Measurements from ENCODE around the gene CPPED1.

CPPED1 gene

DNA sequence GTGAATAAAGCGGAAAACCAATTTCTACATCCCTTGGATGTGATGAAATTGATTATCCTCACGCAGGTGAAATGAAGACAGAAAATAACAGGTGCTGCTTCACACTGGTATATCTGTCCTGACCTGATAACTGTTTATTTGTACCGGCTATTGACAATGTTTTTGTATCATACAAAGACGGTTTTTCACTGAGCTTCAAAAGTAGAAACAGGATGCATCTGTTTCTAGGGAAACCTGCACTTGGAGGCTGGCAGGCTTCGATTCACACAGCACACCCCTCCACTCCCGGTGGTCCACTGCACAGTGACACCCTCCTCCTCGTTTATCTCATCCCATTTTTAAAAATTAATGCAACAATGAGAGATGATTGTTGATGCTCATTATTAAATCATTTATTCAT lies 104.5 kb downstream of the CPPED1 start:
- Histone ChIP-seq H3K4me2 (ENCODE audit: low read length) (no peak overlapping the region), H3K9me3 (replicated peaks; ENCODE audit: low read length) (no peaks in the 10 kb centered on the region), H3K27me3 (ENCODE audit: control insufficient read depth, insufficient read depth, low read length) (no peaks in the 10 kb centered on the region), H3K36me3 (ENCODE audit: insufficient read depth, low read length) (peaks cover 14% of the 10 kb centered on the region), H3K9ac (ENCODE audit: low read depth, low read length) (no peak overlapping the region), H3K4me1 (ENCODE audit: control insufficient read depth, insufficient read depth, low read length) (peaks cover 11% of the 10 kb centered on the region), H3K4me3 (ENCODE audit: low read length) (no peak overlapping the region)

DNA sequence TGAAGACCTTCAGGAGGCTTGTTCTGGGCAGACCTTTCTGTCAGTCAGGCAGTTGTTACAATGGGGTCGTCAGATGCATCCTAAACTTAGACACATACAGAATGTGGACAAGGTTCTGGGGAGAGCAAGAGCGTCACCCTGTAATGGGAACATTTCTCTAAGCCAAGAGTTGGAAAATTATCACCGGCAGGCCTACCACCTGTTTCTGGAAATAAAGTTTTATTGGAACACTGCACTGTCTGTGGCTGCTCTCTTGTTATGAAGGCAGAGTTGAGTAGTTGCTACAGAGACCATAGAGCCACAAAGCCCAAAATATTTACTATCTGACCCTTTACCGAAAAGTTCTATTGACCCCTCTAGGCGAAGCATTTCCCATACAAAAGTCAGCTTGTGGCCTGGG lies 106.2 kb downstream of the CPPED1 start:
- Histone ChIP-seq H3K36me3 (ENCODE audit: insufficient read depth, low read length) (peaks cover 19% of the 10 kb centered on the region), H3K9ac (ENCODE audit: low read depth, low read length) (no peak overlapping the region), H3K4me2 (ENCODE audit: low read length) (no peak overlapping the region), H3K27me3 (ENCODE audit: control insufficient read depth, insufficient read depth, low read length) (no peaks in the 10 kb centered on the region), H3K9me3 (replicated peaks; ENCODE audit: low read length) (no peaks in the 10 kb centered on the region), H3K4me3 (ENCODE audit: low read length) (no peak overlapping the region), H3K4me1 (ENCODE audit: control insufficient read depth, insufficient read depth, low read length) (peaks cover 8% of the 10 kb centered on the region)

DNA sequence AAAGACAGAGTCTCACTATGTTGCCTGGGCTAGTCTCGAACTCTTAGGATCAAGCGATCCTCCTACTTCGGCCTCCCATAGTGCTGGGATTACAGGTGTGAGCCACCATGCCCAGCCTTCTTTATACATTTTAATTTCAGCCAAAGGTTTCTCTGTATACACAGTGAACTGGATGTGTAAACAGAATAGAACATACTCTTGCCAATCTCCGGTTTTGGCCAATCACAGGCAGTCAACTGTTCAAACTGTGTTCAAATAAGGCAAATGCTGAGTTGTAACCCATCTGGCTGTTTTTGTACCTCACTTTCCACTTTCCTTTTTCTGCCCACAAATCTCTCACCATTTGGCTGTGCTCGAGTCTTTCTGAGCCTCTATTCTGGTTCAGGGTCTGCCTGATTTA lies 108.2 kb downstream of the CPPED1 start:
- Histone ChIP-seq H3K27me3 (ENCODE audit: control insufficient read depth, insufficient read depth, low read length) (no peaks in the 10 kb centered on the region), H3K4me1 (ENCODE audit: control insufficient read depth, insufficient read depth, low read length) (peaks cover 8% of the 10 kb centered on the region), H3K9me3 (replicated peaks; ENCODE audit: low read length) (no peaks in the 10 kb centered on the region)

GRCh38 chr16:12690024-12690423 lies 113.7 kb downstream of the CPPED1 start:
- Histone ChIP-seq H3K4me1 (ENCODE audit: control insufficient read depth, insufficient read depth, low read length) (no peaks in the 10 kb centered on the region), H3K9ac (ENCODE audit: low read depth, low read length) (no peak overlapping the region), H3K27me3 (ENCODE audit: control insufficient read depth, insufficient read depth, low read length) (no peaks in the 10 kb centered on the region), H3K4me3 (ENCODE audit: low read length) (no peak overlapping the region), H3K36me3 (ENCODE audit: insufficient read depth, low read length) (peaks cover 14% of the 10 kb centered on the region), H3K9me3 (replicated peaks; ENCODE audit: low read length) (no peaks in the 10 kb centered on the region), H3K4me2 (ENCODE audit: low read length) (no peak overlapping the region)

More for the DNA sequence above, 108.2 kb downstream of the CPPED1 start:
- Histone ChIP-seq H3K9ac (ENCODE audit: low read depth, low read length) (no peak overlapping the region), H3K4me2 (ENCODE audit: low read length) (no peak overlapping the region), H3K4me3 (ENCODE audit: low read length) (no peak overlapping the region), H3K36me3 (ENCODE audit: insufficient read depth, low read length) (peaks cover 18% of the 10 kb centered on the region)

- Histone ChIP-seq H3K4me2 (ENCODE audit: low read length) (no peak overlapping the region), H3K9me3 (replicated peaks; ENCODE audit: low read length) (no peaks in the 10 kb centered on the region), H3K4me1 (ENCODE audit: control insufficient read depth, insufficient read depth, low read length) (no peaks in the 10 kb centered on the region), H3K9ac (ENCODE audit: low read depth, low read length) (no peak overlapping the region), H3K36me3 (ENCODE audit: insufficient read depth, low read length) (peaks cover 14% of the 10 kb centered on the region), H3K27me3 (ENCODE audit: control insufficient read depth, insufficient read depth, low read length) (no peaks in the 10 kb centered on the region), H3K4me3 (ENCODE audit: low read length) (no peak overlapping the region)
Measured at GRCh38 chr16:12688951-12689850, 114.5 kb downstream of the CPPED1 start.

GRCh38 chr16:12685806-12686205 lies 117.9 kb downstream of the CPPED1 start:
- peaks cover 3% of the 10 kb centered on the region for H3K36me3 ChIP-seq (ENCODE audit: insufficient read depth, low read length)
- H3K27me3 ChIP-seq (ENCODE audit: control insufficient read depth, insufficient read depth, low read length) = no peaks in the 10 kb centered on the region
- no peak overlapping the region for H3K9ac ChIP-seq (ENCODE audit: low read depth, low read length)
- no peak overlapping the region for H3K4me2 ChIP-seq (ENCODE audit: low read length)
- no peaks in the 10 kb centered on the region for H3K9me3 ChIP-seq (replicated peaks; ENCODE audit: low read length)
- H3K4me1 ChIP-seq (ENCODE audit: control insufficient read depth, insufficient read depth, low read length) = no peaks in the 10 kb centered on the region
- H3K4me3 ChIP-seq (ENCODE audit: low read length) = no peak overlapping the region

DNA sequence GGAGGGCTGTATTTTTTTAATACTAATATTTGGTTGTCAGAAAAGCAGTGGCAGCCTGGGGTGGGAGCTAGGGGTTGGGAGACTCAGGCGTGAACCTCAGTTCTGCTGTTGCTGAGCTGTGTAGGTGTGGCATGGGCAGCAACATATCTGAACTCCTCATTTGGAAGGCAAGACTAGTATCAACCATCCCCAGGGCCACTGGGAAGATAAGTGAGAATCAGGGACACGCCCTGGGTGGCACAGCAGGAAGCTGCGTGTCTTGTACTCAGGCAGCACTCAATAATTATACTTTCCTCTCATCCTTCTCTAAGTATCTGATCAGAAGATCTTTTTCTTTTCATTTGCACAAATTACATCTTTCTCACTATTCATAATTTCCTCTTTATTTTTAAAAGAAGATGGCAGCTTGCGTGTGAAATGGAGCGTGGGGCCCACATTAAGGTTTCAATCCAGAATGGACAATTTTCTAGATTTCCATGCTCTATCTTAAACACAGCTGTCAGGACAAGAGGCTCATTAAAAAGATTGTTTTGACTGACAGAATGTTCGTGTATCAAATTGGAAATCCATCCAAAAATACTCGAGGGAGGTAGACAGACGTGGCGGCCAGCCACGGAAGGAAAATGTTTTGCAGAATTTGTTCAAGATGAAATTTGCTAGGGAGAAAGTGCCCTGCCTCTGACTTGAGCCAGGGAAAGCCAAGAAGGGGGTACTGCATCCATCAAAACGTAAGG lies 121.1 kb downstream of the CPPED1 start:
- peaks cover 5% of the 10 kb centered on the region for H3K4me1 ChIP-seq (ENCODE audit: control insufficient read depth, insufficient read depth, low read length)
- no peak overlapping the region for H3K4me3 ChIP-seq (ENCODE audit: low read length)
- H3K36me3 ChIP-seq (ENCODE audit: insufficient read depth, low read length) = no peaks in the 10 kb centered on the region
- H3K27me3 ChIP-seq (ENCODE audit: control insufficient read depth, insufficient read depth, low read length) = no peaks in the 10 kb centered on the region
- no peak overlapping the region for H3K9ac ChIP-seq (ENCODE audit: low read depth, low read length)
- H3K4me2 ChIP-seq (ENCODE audit: low read length) = no peak overlapping the region
- no peaks in the 10 kb centered on the region for H3K9me3 ChIP-seq (replicated peaks; ENCODE audit: low read length)

DNA sequence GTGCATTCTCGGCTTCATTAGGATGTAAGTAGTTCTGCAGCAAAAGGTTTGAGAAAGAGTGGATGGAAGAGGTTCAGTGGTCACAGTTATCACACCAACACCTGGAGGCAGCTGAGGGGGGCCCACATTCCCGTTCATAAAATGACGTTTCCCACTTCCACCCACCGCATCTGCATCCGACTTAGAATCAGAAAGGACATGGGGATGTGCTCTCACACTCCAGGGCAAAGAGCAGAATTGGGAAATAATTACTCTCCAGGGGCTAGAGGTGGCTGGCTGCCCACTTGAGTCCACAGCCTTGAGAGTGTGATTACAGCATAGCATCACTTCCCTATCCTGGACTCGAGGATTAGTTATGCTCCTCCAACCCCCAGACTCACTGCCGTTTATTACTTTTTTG lies 122.0 kb downstream of the CPPED1 start:
- peaks cover 5% of the 10 kb centered on the region for H3K4me1 ChIP-seq (ENCODE audit: control insufficient read depth, insufficient read depth, low read length)
- H3K27me3 ChIP-seq (ENCODE audit: control insufficient read depth, insufficient read depth, low read length) = no peaks in the 10 kb centered on the region
- H3K9ac ChIP-seq (ENCODE audit: low read depth, low read length) = no peak overlapping the region
- H3K4me3 ChIP-seq (ENCODE audit: low read length) = no peak overlapping the region
- H3K4me2 ChIP-seq (ENCODE audit: low read length) = no peak overlapping the region
- no peaks in the 10 kb centered on the region for H3K36me3 ChIP-seq (ENCODE audit: insufficient read depth, low read length)
- no peaks in the 10 kb centered on the region for H3K9me3 ChIP-seq (replicated peaks; ENCODE audit: low read length)

- no peaks in the 10 kb centered on the region for H3K9me3 ChIP-seq (replicated peaks; ENCODE audit: low read length)
- peaks cover 14% of the 10 kb centered on the region for H3K4me1 ChIP-seq (ENCODE audit: control insufficient read depth, insufficient read depth, low read length)
- H3K9ac ChIP-seq (ENCODE audit: low read depth, low read length) = no peak overlapping the region
- no peaks in the 10 kb centered on the region for H3K36me3 ChIP-seq (ENCODE audit: insufficient read depth, low read length)
- H3K27me3 ChIP-seq (ENCODE audit: control insufficient read depth, insufficient read depth, low read length) = no peaks in the 10 kb centered on the region
- no peak overlapping the region for H3K4me2 ChIP-seq (ENCODE audit: low read length)
- H3K4me3 ChIP-seq (ENCODE audit: low read length) = no peak overlapping the region
Measured at GRCh38 chr16:12680531-12680930, 123.2 kb downstream of the CPPED1 start.

DNA sequence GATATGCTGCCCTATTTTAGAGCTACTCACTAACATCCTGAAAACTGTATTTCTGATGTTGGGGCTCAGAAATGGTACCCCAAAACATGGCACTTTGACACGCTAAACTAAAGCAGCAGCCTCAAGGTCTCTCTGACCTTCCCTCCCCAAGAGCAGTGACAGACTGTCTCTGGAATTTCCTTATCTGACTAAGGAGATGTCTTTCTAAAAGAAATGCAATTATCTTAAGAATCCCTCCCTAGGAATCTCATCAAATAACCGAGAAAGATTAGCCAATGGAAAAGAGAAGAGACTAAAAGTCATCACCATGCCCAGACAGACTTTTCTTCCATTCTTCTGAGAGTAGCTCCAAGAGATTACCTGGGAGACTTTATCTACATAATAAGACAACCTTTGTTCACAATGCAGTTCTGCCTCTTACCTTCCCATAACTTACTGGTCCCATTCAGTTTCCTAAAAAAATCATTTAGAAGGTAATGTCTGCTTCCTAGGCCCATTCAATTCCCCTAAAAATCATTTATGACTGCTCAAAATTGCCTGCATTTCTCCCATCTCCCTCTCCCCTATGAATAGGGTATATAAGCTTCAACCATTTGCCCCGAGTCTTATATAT lies 123.9 kb downstream of the CPPED1 start:
- Histone ChIP-seq H3K36me3 (ENCODE audit: insufficient read depth, low read length) (no peaks in the 10 kb centered on the region), H3K9ac (ENCODE audit: low read depth, low read length) (no peak overlapping the region), H3K4me2 (ENCODE audit: low read length) (no peak overlapping the region), H3K9me3 (replicated peaks; ENCODE audit: low read length) (no peaks in the 10 kb centered on the region), H3K4me3 (ENCODE audit: low read length) (no peak overlapping the region), H3K4me1 (ENCODE audit: control insufficient read depth, insufficient read depth, low read length) (peaks cover 18% of the 10 kb centered on the region), H3K27me3 (ENCODE audit: control insufficient read depth, insufficient read depth, low read length) (no peaks in the 10 kb centered on the region)

GRCh38 chr16:12678983-12679382 lies 124.7 kb downstream of the CPPED1 start:
- Histone ChIP-seq H3K4me1 (ENCODE audit: control insufficient read depth, insufficient read depth, low read length) (peaks cover 26% of the 10 kb centered on the region), H3K9ac (ENCODE audit: low read depth, low read length) (no peak overlapping the region), H3K9me3 (replicated peaks; ENCODE audit: low read length) (no peaks in the 10 kb centered on the region), H3K4me3 (ENCODE audit: low read length) (no peak overlapping the region), H3K4me2 (ENCODE audit: low read length) (no peak overlapping the region), H3K36me3 (ENCODE audit: insufficient read depth, low read length) (no peaks in the 10 kb centered on the region), H3K27me3 (ENCODE audit: control insufficient read depth, insufficient read depth, low read length) (no peaks in the 10 kb centered on the region)

All from skeletal muscle satellite cell (primary cell).